Mononuclear cell (primary cell): ENCODE data around the gene MREG. TPM values are rescaled to one million over a fixed set of nuclear protein-coding genes. Genes with fewer than 3 reads are reported as not detected.
"Not testable (repeated sequence)": the region's sequence is repeated elsewhere in the genome, so short reads cannot be mapped to it uniquely, and the experiment has no call there.

Experiments
- H3K27me3 ChIP-seq: 2 replicates; pipeline ENCODE4 v1.6.0; 2011; ENCODE audit warnings: low read length, control low read depth; ENCODE audit not compliant: insufficient read depth
- H3K4me1 ChIP-seq: 2 replicates; pipeline ENCODE4 v1.5.1; 2011; ENCODE audit warnings: mild to moderate bottlenecking, low read length, control low read depth; ENCODE audit not compliant: insufficient read depth
- H3K4me3 ChIP-seq: 2 replicates; pipeline ENCODE4 v1.5.1; 2011; ENCODE audit warnings: mild to moderate bottlenecking, low read length, moderate library complexity
- H3K9me3 ChIP-seq: 2 replicates; pipeline ENCODE4 v1.5.1; 2011; ENCODE audit warnings: low read depth, mild to moderate bottlenecking, control low read depth, low read length
- total RNA-seq: library from RNA; depleted of rRNA; stranded (reverse); fragments of >200 nt; gene quantifications from one replicate; pipeline ENCODE4 v1.2.3, GENCODE V29; 2012

MREG gene
- total RNA-seq, 1 donor = 1.9 TPM

DNA sequence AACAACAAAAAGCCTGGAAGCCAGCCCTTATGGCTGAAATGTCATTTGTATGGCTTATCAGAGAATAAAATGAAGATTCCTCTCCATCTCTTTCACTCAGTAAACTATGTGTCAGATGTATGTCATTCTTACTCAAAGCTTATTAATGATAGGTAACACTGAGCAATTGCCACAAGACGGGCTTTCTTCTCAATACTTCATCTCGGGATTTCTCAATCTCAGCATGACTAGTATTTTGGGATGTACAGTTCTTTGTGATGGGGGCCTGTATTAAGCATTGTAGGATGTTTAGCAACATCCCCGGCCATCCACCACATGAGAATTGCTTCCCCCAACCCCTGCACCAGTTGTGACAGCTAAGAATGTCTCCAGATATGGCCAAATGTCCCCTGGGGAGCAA, 80.2 kb downstream of the MREG start:
- Histone ChIP-seq H3K9me3 (no peaks in the 10 kb centered on the region), H3K27me3 (no peaks in the 10 kb centered on the region), H3K4me1 (no peaks in the 10 kb centered on the region), H3K4me3 (no peak overlapping the region)

DNA sequence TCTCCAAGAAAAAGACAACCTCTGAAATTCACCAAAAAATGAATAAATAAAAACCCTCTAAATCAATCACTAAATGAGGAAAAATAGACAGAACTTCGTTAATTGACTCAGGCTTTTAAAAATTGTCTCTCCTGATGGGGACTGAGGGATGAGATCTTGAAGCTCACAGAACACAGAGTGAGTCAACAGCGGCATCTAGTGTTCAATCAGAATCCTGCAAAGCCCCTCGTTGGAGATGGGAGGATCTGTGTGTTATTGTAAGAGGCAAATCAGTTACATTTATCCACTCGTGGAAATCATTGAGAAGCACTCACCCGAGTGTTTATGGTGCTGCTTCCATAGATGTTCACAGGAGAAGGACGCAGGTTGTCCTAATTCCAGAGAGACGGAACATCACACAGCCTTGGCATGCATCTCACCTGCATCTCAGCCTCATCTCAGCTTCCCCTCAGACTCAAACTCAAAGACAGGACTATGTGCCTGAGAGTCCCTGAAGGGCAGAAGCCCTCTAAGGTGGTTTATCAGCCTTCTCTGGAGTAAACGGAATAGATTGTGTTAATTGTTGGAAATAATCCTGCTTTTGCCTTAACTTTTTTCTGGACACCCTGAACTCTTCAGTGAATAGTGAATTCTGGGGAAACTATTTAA, 82.0 kb downstream of the MREG start:
- Histone ChIP-seq H3K9me3 (no peaks in the 10 kb centered on the region), H3K27me3 (no peaks in the 10 kb centered on the region), H3K4me1 (no peaks in the 10 kb centered on the region), H3K4me3 (no peak overlapping the region)

DNA sequence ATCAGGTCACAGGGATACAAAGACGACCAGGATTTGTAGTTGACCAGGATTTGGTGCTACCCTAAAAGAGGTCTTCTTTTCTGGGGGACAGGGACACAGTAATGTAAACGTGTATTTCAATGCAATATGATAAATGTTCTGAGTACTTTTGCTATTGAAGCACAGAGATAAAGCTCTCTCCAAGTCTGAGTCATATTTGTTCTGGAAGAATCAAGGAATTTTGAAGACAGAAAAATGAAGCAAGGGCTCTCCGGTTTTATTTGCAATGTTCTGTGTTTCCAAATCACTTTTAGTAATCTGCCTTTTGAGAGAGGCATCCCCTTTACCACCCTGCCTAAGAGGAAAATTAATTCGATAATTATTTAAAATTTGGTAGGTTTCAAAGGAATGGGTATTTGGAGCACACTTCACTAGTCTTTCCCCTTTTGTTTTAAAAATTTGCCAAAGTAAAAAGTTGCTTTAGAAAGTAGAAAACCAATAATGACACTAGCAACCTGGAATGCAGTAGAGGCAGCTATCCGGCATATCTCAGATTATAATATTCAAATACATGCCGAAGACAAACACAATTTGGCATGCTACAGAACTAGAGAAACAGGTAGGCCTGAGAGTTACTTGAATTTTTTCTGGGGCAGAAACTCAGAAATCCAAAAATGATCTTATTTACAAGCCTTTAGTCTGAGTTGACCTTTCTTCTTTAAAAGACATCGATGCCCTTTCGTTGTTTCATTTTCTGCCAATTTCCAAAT, 82.7 kb downstream of the MREG start:
- Histone ChIP-seq H3K9me3 (no peaks in the 10 kb centered on the region), H3K4me3 (no peak overlapping the region), H3K4me1 (no peaks in the 10 kb centered on the region), H3K27me3 (no peaks in the 10 kb centered on the region)

DNA sequence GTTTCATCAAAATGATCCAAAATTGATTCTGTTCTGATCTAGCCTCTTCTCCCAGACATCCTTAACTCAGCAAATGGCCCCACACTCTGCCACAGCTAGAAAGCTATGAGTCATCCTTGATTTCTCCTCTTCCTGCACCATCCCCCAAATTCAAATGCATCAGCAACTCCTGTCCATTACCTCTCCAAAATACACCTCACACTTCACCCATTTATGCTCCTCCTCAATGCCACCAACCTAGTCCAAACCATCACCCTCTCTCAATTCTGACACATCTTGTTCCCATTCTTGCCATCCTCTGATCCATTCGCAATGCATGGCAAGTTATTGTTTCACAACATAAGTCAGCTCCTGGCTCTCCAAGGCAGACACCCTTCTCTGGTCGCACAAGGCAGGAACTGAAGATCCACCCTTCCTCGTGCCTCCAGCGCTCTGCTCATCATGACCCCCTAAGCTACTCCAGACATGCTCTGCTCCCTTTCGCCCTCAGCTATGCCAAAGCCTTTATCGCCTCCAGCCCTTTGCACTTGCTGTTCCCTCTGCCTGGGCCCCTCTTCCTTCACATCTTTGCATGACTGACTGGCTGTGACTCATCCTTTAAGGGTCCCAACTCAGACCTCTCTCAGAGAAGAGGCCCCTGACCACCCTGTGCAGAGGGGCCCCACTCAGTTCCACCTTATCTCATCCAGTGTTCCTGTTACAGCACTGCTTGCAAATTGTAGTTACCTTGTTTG, 83.6 kb downstream of the MREG start:
- no peaks in the 10 kb centered on the region for H3K4me1 ChIP-seq
- no peaks in the 10 kb centered on the region for H3K27me3 ChIP-seq
- H3K9me3 ChIP-seq = no peaks in the 10 kb centered on the region
- no peak overlapping the region for H3K4me3 ChIP-seq

DNA sequence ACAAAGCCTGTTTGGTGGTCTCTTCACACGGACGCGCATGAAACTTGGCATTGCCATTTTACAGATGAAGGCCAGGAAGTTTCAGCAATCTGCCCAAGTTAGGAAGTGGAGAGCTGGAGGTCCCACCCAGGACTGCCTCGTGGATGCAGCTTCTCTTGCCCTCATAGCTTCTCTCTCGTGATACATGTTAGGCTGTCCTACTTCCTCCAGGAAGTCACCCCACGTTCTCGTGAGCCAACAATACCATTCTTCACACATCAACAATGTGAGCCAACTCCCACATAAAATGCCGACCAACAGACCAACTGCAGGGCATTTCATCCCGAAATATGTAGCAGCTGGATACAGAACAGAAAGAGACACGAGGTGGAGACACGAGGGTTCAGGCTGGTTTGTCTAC, 85.3 kb downstream of the MREG start:
- no peaks in the 10 kb centered on the region for H3K27me3 ChIP-seq
- H3K4me1 ChIP-seq = no peaks in the 10 kb centered on the region
- H3K9me3 ChIP-seq = no peaks in the 10 kb centered on the region
- H3K4me3 ChIP-seq = no peak overlapping the region

DNA sequence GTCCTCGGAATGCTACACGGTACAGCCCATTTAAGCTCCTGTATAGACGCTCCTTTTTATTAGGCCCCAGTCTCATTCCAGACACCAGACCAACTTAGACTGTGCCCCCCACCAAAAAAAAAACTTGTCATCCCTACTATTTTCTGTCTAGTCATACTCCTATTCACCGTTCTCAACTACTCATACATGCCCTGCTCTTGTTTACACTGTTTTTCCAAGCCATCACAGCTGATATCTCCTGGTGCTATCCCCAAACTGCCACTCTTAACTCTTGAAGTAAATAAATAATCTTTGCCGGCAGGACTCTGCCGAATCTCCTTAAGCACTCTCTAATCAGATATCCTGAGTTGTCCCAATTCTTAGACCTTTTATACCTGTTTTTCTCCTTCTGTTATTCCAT, 86.4 kb downstream of the MREG start:
- not testable (repeated sequence) for H3K9me3 ChIP-seq, H3K27me3 ChIP-seq, H3K4me3 ChIP-seq, H3K4me1 ChIP-seq

DNA sequence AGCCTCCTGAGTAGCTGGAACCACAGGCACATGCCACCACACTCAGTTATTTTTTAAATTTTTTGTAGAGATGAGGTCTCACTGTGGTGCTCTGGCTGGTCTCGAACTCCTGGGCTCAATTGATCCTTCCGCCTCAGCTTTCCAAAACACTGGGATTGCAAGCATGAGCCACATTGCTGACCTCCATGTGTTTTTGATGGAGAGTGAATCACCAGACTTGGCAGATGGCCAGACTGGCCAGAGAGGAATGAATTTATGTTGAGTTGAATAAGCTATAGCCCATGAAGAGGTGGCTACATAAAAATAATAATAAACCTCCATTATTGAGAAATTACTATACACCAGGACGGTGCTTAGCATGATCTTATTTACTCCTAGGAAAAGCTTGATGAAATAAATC, 91.5 kb downstream of the MREG start:
- H3K4me1 ChIP-seq = no peaks in the 10 kb centered on the region

DNA sequence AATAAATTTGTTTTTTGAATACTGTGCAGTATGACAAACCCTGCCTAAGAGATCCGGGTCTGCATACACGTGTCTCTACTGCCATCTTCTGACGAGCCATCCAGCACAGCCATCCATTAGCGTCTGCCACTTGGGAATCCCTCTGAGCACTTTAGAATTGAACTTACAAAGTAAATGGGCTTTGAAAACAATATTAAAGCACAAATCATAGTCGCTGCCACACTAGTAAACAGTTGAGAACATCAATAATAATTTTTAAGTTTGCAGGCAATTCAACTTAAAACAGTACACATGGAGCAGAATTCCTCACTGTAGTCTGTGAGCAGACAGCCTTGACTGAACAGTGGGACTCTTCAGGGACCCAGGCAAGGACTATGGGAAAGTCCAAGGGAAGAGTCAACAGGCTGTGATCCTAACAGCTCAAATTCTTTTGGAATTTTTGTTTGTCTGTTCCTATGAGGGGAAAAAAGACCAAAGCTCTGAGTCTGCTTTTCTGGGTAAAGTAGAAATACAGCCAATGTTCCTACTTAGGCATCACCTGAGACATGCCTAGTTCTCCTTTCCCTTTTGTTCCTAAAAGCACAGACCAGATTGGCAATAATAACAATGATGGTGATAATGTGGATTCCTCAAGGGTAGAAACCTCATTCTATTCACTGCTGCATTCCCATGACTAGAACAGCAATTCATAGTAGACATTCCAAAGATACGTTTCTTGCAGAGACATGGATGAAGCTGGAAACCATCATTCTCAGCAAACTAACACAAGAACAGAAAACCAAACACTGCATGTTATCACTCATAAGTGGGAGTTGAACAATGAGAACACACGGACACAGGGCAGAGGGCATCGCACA, 92.9 kb downstream of the MREG start:
- Histone ChIP-seq H3K4me3 (no peak overlapping the region), H3K9me3 (no peaks in the 10 kb centered on the region), H3K4me1 (peaks cover 4% of the 10 kb centered on the region), H3K27me3 (no peaks in the 10 kb centered on the region)

More for the DNA sequence above, 91.5 kb downstream of the MREG start:
- Histone ChIP-seq H3K27me3 (no peaks in the 10 kb centered on the region), H3K4me3 (no peak overlapping the region), H3K9me3 (no peaks in the 10 kb centered on the region)

DNA sequence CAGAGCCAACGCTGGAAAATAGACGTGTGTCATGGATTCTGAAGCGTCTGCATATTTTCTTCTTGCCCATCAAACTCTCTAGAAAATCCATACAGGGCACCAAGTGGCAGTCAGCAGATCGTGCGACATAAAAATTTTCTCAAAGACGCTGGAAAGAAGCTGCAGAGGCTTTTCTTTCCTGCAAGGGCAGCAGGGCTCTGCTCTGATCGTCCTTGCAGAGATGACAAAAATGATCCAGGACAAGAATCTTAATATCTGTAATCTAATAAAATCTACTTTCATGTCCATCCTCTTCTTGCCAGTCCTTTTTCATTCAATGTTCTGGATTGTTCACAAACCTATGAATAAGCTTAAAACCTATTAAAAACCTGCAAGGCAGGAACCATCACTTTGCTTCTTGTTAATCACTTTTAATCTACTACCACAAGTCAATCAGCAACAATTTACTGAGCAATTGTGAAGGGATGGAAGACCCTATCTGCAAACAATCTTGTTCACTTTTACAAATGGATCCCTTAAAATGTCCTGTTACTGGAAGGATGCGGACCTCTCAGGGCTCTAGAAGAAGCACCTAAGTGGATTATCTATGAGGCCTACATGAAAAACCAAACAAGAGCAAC, 93.6 kb downstream of the MREG start:
- H3K27me3 ChIP-seq = no peaks in the 10 kb centered on the region
- no peak overlapping the region for H3K4me3 ChIP-seq
- H3K9me3 ChIP-seq = no peaks in the 10 kb centered on the region
- H3K4me1 ChIP-seq = peaks cover 4% of the 10 kb centered on the region

DNA sequence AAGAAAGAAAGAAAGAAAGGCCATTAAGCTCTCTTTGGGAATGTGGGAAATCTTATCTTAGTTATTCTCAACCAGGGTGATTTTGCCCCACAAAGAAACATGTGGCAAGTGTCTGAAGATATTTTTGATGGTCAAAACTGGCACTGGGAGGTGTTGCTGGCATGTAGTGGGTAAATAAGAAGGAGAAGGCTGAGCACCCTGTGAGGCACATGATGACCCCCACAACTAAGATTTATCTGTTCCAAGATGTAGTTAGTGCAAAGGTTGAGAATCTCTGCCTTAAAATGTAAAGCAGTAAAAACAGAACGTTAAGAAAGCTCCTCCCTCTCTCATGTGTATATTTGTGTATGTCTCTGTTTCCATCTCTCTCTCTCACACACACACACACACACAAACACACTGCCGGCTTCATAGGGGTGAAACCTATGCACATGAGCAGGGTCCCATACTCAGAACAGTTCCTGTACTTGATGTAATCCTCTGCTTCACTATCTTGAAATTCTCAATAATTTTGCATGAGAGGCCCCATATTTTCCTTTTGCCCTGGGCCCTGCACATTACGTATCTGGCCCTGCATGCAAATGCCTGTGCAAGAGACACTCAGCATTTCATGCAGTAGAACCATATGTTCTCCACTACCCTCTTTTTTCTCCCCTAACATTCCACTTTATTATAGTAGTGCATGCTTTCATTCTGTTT, 94.3 kb downstream of the MREG start:
- no peaks in the 10 kb centered on the region for H3K9me3 ChIP-seq
- H3K27me3 ChIP-seq = no peaks in the 10 kb centered on the region
- H3K4me1 ChIP-seq = peaks cover 4% of the 10 kb centered on the region
- no peak overlapping the region for H3K4me3 ChIP-seq

DNA sequence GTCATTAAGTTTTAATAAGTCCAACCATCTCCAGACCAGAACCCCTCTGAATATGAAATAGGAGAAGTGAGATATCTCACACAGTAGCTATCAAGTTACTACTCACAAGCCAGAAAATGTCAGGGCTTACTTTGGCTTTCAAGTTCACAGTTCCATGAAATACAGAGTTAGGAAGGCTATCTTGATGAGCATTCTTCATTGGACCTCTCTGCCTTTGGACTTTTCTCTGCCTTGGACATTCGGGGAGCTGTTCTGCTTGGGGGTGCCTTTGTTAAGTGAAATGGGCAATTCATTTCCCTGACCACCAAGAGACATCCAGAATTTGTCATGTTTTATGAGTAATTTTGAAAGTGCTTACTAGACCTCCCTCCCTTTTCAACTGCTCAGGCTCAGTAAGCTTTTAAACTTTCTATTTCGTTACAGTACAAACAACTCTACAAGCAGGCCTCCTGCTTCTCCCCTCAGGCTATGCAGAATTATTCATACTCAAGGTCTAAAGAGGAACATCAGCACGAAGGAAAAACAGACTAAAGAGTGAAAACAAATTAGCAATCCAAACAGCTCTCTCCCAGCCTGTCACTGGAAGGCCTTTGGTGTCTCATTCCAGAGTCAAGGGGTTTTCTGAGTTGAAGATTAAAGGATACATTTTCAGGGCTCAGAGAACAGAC, 95.3 kb downstream of the MREG start:
- H3K4me3 ChIP-seq = no peak overlapping the region
- no peaks in the 10 kb centered on the region for H3K27me3 ChIP-seq
- H3K9me3 ChIP-seq = no peaks in the 10 kb centered on the region
- peaks cover 4% of the 10 kb centered on the region for H3K4me1 ChIP-seq

DNA sequence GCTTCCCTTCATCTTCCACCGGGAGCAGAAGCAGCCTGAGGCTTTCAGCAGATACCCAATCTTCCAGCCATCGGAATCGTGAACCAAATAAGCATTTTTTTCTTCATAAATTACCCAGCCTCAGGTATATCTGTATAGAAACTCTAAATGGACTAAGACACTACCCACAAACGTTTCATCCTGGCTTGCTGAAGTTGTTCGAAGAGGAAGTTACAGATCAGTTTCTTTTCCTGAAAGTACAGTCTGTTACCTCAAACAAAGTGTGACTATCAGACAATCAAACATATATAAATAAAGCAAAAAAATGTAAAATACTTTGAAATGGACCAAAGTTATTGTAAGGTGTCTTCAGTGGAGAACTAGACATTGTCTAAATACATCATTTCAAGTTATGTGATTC, 97.9 kb downstream of the MREG start:
- Histone ChIP-seq H3K4me1 (peaks cover 4% of the 10 kb centered on the region), H3K9me3 (no peaks in the 10 kb centered on the region), H3K4me3 (no peak overlapping the region), H3K27me3 (no peaks in the 10 kb centered on the region)

DNA sequence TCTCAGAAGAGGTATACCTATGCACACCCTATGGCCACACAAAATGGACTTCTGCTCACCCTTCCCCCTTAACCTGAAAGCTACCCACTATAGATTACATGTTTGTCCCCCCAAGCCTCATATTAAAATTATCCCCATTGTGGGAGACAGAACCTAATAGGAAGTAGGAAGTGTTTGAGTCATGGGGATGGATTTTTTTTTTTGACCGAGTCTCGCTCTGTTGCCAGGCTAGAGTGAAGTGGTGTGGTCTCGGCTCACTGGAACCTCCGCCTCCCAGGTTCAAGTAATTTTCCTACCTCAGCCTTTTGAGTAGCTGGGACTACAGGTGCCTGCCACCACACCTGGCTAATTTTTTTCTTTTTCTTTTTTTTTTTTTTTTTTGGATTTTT, 98.6 kb downstream of the MREG start:
- Histone ChIP-seq H3K4me3 (no peak overlapping the region), H3K27me3 (no peaks in the 10 kb centered on the region), H3K9me3 (no peaks in the 10 kb centered on the region), H3K4me1 (peaks cover 4% of the 10 kb centered on the region)
